Stimulated activated CD4-positive, alpha-beta T cell treated with anti-CD3 and anti-CD28 coated beads, Interleukin-4, amount 100 ng/mL, for 24 hours (primary cell): ENCODE data around the gene ITGB4.
"Not testable (repeated sequence)": the region's sequence is repeated elsewhere in the genome, so short reads cannot be mapped to it uniquely, and the experiment has no call there.

Experiments used
- DNase-seq: peaks from one replicate; pipeline ENCODE4 v3.0.0-alpha.2; 2020

ITGB4 gene

GRCh38 chr17:75754378-75755204 is 33.3 kb downstream of the ITGB4 start:
- no peak for DNase-seq

GRCh38 chr17:75755205-75755901 is 34.1 kb downstream of the ITGB4 start:
- DNase-seq, result no peak

- DNase-seq, result no peak
These were observed 34.7 kb downstream of the ITGB4 start for GRCh38 chr17:75755990-75756389.

- DNase-seq, result no peak
These were observed 35.3 kb downstream of the ITGB4 start for GRCh38 chr17:75756451-75757085.

GRCh38 chr17:75757086-75757681 is 35.9 kb downstream of the ITGB4 start:
- no peak for DNase-seq

- no peak for DNase-seq
These were observed 37.1 kb downstream of the ITGB4 start for GRCh38 chr17:75758131-75758905.

- DNase-seq, result no peak
These were observed 38.2 kb downstream of the ITGB4 start for GRCh38 chr17:75759457-75759856.

GRCh38 chr17:75759978-75760640 is 38.9 kb downstream of the ITGB4 start:
- DNase-seq, result not testable (repeated sequence)

- no peak for DNase-seq
These were observed 41.4 kb downstream of the ITGB4 start for GRCh38 chr17:75762513-75763268.

- DNase-seq, result no peak
These were observed 42.0 kb downstream of the ITGB4 start for GRCh38 chr17:75763269-75763607.

- DNase-seq, result no peak
These were observed 42.6 kb downstream of the ITGB4 start for GRCh38 chr17:75763613-75764416.

GRCh38 chr17:75764417-75764710 is 43.1 kb downstream of the ITGB4 start:
- DNase-seq, result no peak

GRCh38 chr17:75764711-75765421 is 43.6 kb downstream of the ITGB4 start, which contains the start of gene GALK1:
Gene GALK1 (minus strand): TSS chr17:75765192. CDS start chr17:75765136, 56 bp downstream.
- peak; percentile 71 for DNase-seq

GRCh38 chr17:75765981-75766380 is 44.7 kb downstream of the ITGB4 start:
- DNase-seq, result no peak

- DNase-seq, result no peak
These were observed 46.6 kb downstream of the ITGB4 start for GRCh38 chr17:75767881-75768280.

- no peak for DNase-seq
These were observed 48.3 kb downstream of the ITGB4 start for GRCh38 chr17:75769536-75769935.

GRCh38 chr17:75771334-75772281 is 50.3 kb downstream of the ITGB4 start:
- no peak for DNase-seq

GRCh38 chr17:75773121-75773807 is 52.0 kb downstream of the ITGB4 start:
- DNase-seq, result no peak
